Astrocyte (in vitro differentiated cells and primary cell): Measurements from ENCODE around the gene GOLPH3. TPM values are rescaled to one million over a fixed set of nuclear protein-coding genes. Genes with fewer than 3 reads are reported as not detected.

Experiments used
- DNase-seq: peaks from one replicate; pipeline ENCODE4 v3.0.0-alpha.2; 2010; ENCODE audit warnings: low read depth
- FAIRE-seq: peaks from 2 replicates; lab custom pipeline; 2011; peaks lifted over from hg19 to GRCh38; lab: Jason Lieb, UNC
- H2AFZ ChIP-seq: 2 replicates; pipeline ENCODE4 v1.6.0; 2012; ENCODE audit warnings: low read depth, low read length, inconsistent platforms
- H3K27ac ChIP-seq: 2 replicates; pipeline ENCODE4 v1.5.1; 2011; ENCODE audit warnings: low read depth, low read length, inconsistent platforms
- H3K27me3 ChIP-seq: 2 replicates; pipeline ENCODE4 v1.6.0; 2011; ENCODE audit warnings: low read length, inconsistent platforms; ENCODE audit not compliant: insufficient read depth
- H3K36me3 ChIP-seq: 2 replicates; pipeline ENCODE4 v1.5.1; 2011; ENCODE audit warnings: low read length, inconsistent platforms; ENCODE audit not compliant: insufficient read depth
- H3K4me1 ChIP-seq: 2 replicates; pipeline ENCODE4 v1.5.1; 2011; ENCODE audit warnings: low read length, inconsistent platforms; ENCODE audit not compliant: insufficient read depth
- H3K4me2 ChIP-seq: 2 replicates; pipeline ENCODE4 v1.6.0; 2012; ENCODE audit warnings: low read length, inconsistent platforms
- H3K4me3 ChIP-seq: 2 replicates; pipeline ENCODE4 v1.5.1; 2011; ENCODE audit warnings: low read depth, mild to moderate bottlenecking, low read length, inconsistent platforms; ENCODE audit not compliant: insufficient read depth
- H3K79me2 ChIP-seq: 2 replicates; pipeline ENCODE4 v1.6.0; 2012; ENCODE audit warnings: mild to moderate bottlenecking, low read length, inconsistent platforms; ENCODE audit not compliant: insufficient read depth
- H3K9ac ChIP-seq: 2 replicates; pipeline ENCODE4 v1.6.0; 2012; ENCODE audit warnings: mild to moderate bottlenecking, low read length, inconsistent platforms
- H3K9me3 ChIP-seq: 2 replicates; pipeline ENCODE4 v1.5.1; 2012; ENCODE audit warnings: low read depth, mild to moderate bottlenecking, low read length, inconsistent platforms; ENCODE audit not compliant: insufficient read depth
- H4K20me1 ChIP-seq: 2 replicates; pipeline ENCODE4 v1.6.0; 2012; ENCODE audit warnings: low read length, inconsistent platforms; ENCODE audit not compliant: insufficient read depth
- H3K27ac Mint-ChIP-seq: one replicate; pipeline ENCODE4 v1.8.0; 2021; ENCODE audit warnings: mild to moderate bottlenecking, mixed read lengths; ENCODE audit not compliant: unreplicated experiment
- H3K27me3 Mint-ChIP-seq: one replicate; pipeline ENCODE4 v1.8.0; 2021; ENCODE audit warnings: low read depth, mixed read lengths; ENCODE audit not compliant: unreplicated experiment
- H3K36me3 Mint-ChIP-seq: one replicate; pipeline ENCODE4 v1.8.0; 2021; ENCODE audit warnings: low read depth, mixed read lengths; ENCODE audit not compliant: unreplicated experiment
- H3K4me1 Mint-ChIP-seq: one replicate; pipeline ENCODE4 v1.8.0; 2021; ENCODE audit warnings: low read depth, mixed read lengths; ENCODE audit not compliant: unreplicated experiment
- H3K4me3 Mint-ChIP-seq: one replicate; pipeline ENCODE4 v1.8.0; 2021; ENCODE audit warnings: mild to moderate bottlenecking, moderate library complexity, mixed read lengths; ENCODE audit not compliant: unreplicated experiment
- H3K9me3 Mint-ChIP-seq: one replicate; pipeline ENCODE4 v1.8.0; 2021; ENCODE audit warnings: mild to moderate bottlenecking, mixed read lengths; ENCODE audit not compliant: unreplicated experiment
- EZH2 ChIP-seq: IDR thresholded peaks from 2 replicates; pipeline ENCODE4 v1.6.1; 2012; ENCODE audit warnings: mild to moderate bottlenecking, low read length, inconsistent platforms; ENCODE audit not compliant: insufficient read depth
- total RNA-seq: library from RNA; stranded (reverse); gene quantifications from 2 replicates; pipeline ENCODE4 v1.2.1, GENCODE V29; 2021
- TF ChIP-seq, protein P1 (sequence below): IDR thresholded peaks from 2 replicates; pipeline ENCODE4 v1.5.1; 2011; ENCODE audit warnings: low read depth, mild to moderate bottlenecking, inconsistent platforms, low read length, moderate library complexity; ENCODE audit not compliant: insufficient read depth

GOLPH3 gene
- total RNA-seq, 1 donor from 2014 or later, result 114 TPM

DNA sequence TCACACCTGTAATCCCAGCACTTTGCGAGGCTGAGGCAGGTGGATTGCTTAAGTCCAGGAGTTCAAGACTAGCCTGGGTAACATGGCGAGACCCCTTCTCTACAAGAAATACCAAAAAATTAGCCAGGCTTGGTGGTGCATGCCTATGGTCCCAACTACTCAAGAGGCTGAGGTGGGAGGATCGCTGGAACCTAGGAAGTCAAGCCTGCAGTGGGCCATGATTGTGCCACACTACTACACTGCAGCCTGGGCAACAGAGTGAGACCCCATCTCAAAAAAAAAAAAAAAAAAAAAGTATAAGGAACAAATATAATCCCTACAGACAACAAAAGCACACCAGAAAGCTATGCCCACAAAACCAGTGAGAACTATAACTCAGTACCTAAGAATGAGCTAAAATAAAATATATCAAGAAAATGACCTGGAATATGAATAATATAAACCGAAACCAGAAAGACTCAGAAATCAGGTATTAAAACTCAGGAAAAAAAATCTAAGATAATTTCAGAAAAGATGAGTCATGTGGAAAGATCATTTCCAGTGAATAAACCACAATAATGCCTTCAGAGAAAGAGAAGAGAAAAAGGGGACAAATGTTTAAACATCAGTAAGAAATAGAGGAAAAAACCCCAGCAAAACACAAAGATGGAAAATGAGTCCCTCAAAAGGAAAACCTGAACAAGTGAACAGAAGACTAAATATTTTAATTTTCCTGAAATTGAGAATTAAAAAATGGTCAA is 57.4 kb downstream of the GOLPH3 start:
- H2AFZ ChIP-seq, result no peak overlapping the region
- no peaks in the 10 kb centered on the region for H3K27me3 Mint-ChIP-seq
- H3K9ac ChIP-seq, result no peak overlapping the region
- H3K4me1 Mint-ChIP-seq, result peaks cover 15% of the 10 kb centered on the region
- peaks cover 59% of the 10 kb centered on the region for H3K79me2 ChIP-seq
- peaks cover 25% of the 10 kb centered on the region for H3K36me3 ChIP-seq
- no peak overlapping the region for H3K4me3 Mint-ChIP-seq
- peaks cover 45% of the 10 kb centered on the region for H4K20me1 ChIP-seq
- H3K4me1 ChIP-seq, result peaks cover 4% of the 10 kb centered on the region
- no peaks in the 10 kb centered on the region for H3K27me3 ChIP-seq
- H3K4me3 ChIP-seq, result no peak overlapping the region
- DNase-seq (peak; percentile 18), FAIRE-seq (no peak)
- no peak overlapping the region for H3K27ac ChIP-seq
- no peaks in the 10 kb centered on the region for H3K9me3 ChIP-seq
- peak overlapping the region; percentile 29 for H3K27ac Mint-ChIP-seq
- no peaks in the 10 kb centered on the region for H3K9me3 Mint-ChIP-seq
- TF ChIP-seq, protein P1, sequence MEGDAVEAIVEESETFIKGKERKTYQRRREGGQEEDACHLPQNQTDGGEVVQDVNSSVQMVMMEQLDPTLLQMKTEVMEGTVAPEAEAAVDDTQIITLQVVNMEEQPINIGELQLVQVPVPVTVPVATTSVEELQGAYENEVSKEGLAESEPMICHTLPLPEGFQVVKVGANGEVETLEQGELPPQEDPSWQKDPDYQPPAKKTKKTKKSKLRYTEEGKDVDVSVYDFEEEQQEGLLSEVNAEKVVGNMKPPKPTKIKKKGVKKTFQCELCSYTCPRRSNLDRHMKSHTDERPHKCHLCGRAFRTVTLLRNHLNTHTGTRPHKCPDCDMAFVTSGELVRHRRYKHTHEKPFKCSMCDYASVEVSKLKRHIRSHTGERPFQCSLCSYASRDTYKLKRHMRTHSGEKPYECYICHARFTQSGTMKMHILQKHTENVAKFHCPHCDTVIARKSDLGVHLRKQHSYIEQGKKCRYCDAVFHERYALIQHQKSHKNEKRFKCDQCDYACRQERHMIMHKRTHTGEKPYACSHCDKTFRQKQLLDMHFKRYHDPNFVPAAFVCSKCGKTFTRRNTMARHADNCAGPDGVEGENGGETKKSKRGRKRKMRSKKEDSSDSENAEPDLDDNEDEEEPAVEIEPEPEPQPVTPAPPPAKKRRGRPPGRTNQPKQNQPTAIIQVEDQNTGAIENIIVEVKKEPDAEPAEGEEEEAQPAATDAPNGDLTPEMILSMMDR, result no peak
- TF ChIP-seq EZH2, result no peak
- peak overlapping the region; percentile 1 for H3K4me2 ChIP-seq
- peaks cover 17% of the 10 kb centered on the region for H3K36me3 Mint-ChIP-seq

DNA sequence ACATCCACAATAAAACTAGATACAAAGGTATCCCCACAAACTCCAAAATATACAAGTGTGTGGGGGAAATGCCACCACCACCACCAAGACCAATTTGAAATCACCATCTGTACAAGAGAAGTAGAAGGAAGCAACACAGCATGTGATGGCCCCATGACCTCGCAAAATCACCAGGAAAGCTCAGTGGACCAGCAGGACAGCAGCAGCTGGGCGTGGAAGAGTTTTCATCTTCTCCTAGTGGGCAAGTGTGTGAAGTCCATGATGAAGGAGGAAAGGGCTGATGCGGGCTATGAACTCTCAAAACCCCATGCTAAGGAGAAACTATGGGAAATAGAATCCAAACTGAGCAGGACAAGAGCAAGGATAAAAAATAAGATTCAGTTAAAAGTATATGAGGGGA is 58.1 kb downstream of the GOLPH3 start:
- Mint-ChIP-seq H3K27ac (peak overlapping the region; percentile 34), H3K4me3 (no peak overlapping the region), H3K27me3 (no peaks in the 10 kb centered on the region), H3K4me1 (peaks cover 18% of the 10 kb centered on the region), H3K9me3 (peaks cover 1% of the 10 kb centered on the region), H3K36me3 (peaks cover 19% of the 10 kb centered on the region)
- peaks cover 4% of the 10 kb centered on the region for H3K4me1 ChIP-seq
- no peak for FAIRE-seq
- H3K79me2 ChIP-seq, result peaks cover 55% of the 10 kb centered on the region
- H2AFZ ChIP-seq, result no peak overlapping the region
- H3K27me3 ChIP-seq, result no peaks in the 10 kb centered on the region
- H3K9me3 ChIP-seq, result no peaks in the 10 kb centered on the region
- TF ChIP-seq, protein P1, result no peak
- TF ChIP-seq EZH2, result no peak
- DNase-seq, result no peak
- H3K9ac ChIP-seq, result no peak overlapping the region
- peaks cover 48% of the 10 kb centered on the region for H4K20me1 ChIP-seq
- no peak overlapping the region for H3K4me2 ChIP-seq
- no peak overlapping the region for H3K4me3 ChIP-seq
- H3K27ac ChIP-seq, result no peak overlapping the region
- H3K36me3 ChIP-seq, result peaks cover 18% of the 10 kb centered on the region

DNA sequence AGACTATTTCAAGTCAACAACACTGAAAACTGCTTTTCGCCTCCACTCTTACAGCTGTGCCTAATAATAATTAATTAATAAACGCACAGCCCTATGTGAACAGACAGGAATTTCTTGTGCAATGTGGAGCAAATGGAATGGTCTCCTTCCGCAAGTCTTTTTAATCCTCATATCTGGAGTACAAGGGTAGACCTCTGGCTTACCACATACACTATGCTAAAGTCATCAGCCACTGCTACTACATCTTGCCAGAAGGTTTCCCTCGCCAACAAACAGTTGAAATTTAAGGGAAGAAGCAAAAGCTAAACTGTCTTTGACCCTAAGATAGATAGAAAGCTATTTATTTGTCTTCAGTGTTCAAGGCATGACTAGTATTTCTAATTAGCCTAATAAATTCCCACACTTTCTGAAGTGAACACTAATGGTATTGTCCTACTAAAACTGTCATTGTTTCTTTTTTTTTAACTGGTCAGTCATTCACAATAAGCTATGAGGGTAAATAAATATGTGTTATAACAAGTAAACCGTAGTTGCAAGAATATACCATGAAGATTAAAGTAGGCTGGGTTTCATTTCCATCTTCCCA is 63.9 kb downstream of the GOLPH3 start:
- no peak overlapping the region for H3K4me3 ChIP-seq
- H4K20me1 ChIP-seq, result peaks cover 53% of the 10 kb centered on the region
- H3K27me3 Mint-ChIP-seq, result no peaks in the 10 kb centered on the region
- H3K4me1 Mint-ChIP-seq, result peaks cover 11% of the 10 kb centered on the region
- no peak overlapping the region for H3K27ac Mint-ChIP-seq
- H3K9me3 Mint-ChIP-seq, result peaks cover 1% of the 10 kb centered on the region
- H3K27ac ChIP-seq, result no peak overlapping the region
- TF ChIP-seq, protein P1, result no peak
- TF ChIP-seq EZH2, result no peak
- FAIRE-seq, result no peak
- H3K9ac ChIP-seq, result no peak overlapping the region
- H3K79me2 ChIP-seq, result peaks cover 25% of the 10 kb centered on the region
- H3K36me3 Mint-ChIP-seq, result peaks cover 31% of the 10 kb centered on the region
- H3K4me1 ChIP-seq, result no peaks in the 10 kb centered on the region
- H2AFZ ChIP-seq, result no peak overlapping the region
- H3K4me2 ChIP-seq, result no peak overlapping the region
- DNase-seq, result no peak
- no peaks in the 10 kb centered on the region for H3K27me3 ChIP-seq
- no peak overlapping the region for H3K4me3 Mint-ChIP-seq
- peaks cover 31% of the 10 kb centered on the region for H3K36me3 ChIP-seq
- H3K9me3 ChIP-seq, result no peaks in the 10 kb centered on the region
